ENCODE measurements around the gene LGI1.

Gene LGI1

GRCh38 chr10:93773705-93774104, 16.0 kb downstream of the LGI1 start:
- no peak for TF ChIP-seq CTCF (conservative IDR thresholded peaks at IDR 0.05; ENCODE audit: low read depth, low read length)
- no peak overlapping the region for H3K4me3 ChIP-seq (ENCODE audit: low read length)
- no peak for DNase-seq (ENCODE audit: low read depth)

GRCh38 chr10:93775356-93775755, 17.6 kb downstream of the LGI1 start:
- no peak overlapping the region for H3K4me3 ChIP-seq (ENCODE audit: low read length)
- no peak for DNase-seq (ENCODE audit: low read depth)
- no peak for TF ChIP-seq CTCF (conservative IDR thresholded peaks at IDR 0.05; ENCODE audit: low read depth, low read length)

- TF ChIP-seq CTCF (conservative IDR thresholded peaks at IDR 0.05; ENCODE audit: low read depth, low read length), result no peak
- no peak for DNase-seq (ENCODE audit: low read depth)
Measured at GRCh38 chr10:93777092-93777491, 19.4 kb downstream of the LGI1 start.

GRCh38 chr10:93784059-93784458, 26.3 kb downstream of the LGI1 start:
- no peak for DNase-seq (ENCODE audit: low read depth)
- no peak for TF ChIP-seq CTCF (conservative IDR thresholded peaks at IDR 0.05; ENCODE audit: low read depth, low read length)
- H3K4me3 ChIP-seq (ENCODE audit: low read length), result no peak overlapping the region

More at GRCh38 chr10:93777092-93777491, 19.4 kb downstream of the LGI1 start:
- H3K4me3 ChIP-seq (ENCODE audit: low read length), result no peak overlapping the region

GRCh38 chr10:93788413-93789208, 30.9 kb downstream of the LGI1 start:
- TF ChIP-seq CTCF (conservative IDR thresholded peaks at IDR 0.05; ENCODE audit: low read depth, low read length), result no peak
- H3K4me3 ChIP-seq (ENCODE audit: low read length), result no peak overlapping the region
- no peak for DNase-seq (ENCODE audit: low read depth)

GRCh38 chr10:93790439-93790838, 32.7 kb downstream of the LGI1 start:
- H3K4me3 ChIP-seq (ENCODE audit: low read length), result no peak overlapping the region
- peak; percentile 96 for DNase-seq (ENCODE audit: low read depth)
- TF ChIP-seq CTCF (conservative IDR thresholded peaks at IDR 0.05; ENCODE audit: low read depth, low read length), result no peak

GRCh38 chr10:93796167-93796566, 38.4 kb downstream of the LGI1 start:
- no peak overlapping the region for H3K4me3 ChIP-seq (ENCODE audit: low read length)
- no peak for DNase-seq (ENCODE audit: low read depth)
- no peak for TF ChIP-seq CTCF (conservative IDR thresholded peaks at IDR 0.05; ENCODE audit: low read depth, low read length)

Measured in retinal pigment epithelial cell (primary cell).